GM12878 (cell line): Measurements from ENCODE around the gene NFKBIE. TPM values are rescaled to one million over a fixed set of nuclear protein-coding genes. Genes with fewer than 3 reads are reported as not detected.

Experiments
- BMI1 ChIP-seq: fragments of 450-650 bp; IDR thresholded peaks from 2 replicates; pipeline ENCODE4 v1.6.1; 2016; ENCODE audit warnings: mild to moderate bottlenecking, moderate library complexity, borderline replicate concordance
- CEBPZ ChIP-seq: fragments of 150-350 bp; IDR thresholded peaks from 2 replicates; pipeline ENCODE4 v1.6.1; 2016; ENCODE audit warnings: low read depth, low read length
- ETV6 ChIP-seq, 2 experiments: fragments of 450-650 bp in 1 of 2; IDR thresholded peaks in 1 of 2; conservative IDR thresholded peaks in 1 of 2; 2 replicates each; pipeline ENCODE4 v1.6.1; 2014; ENCODE audit warnings: antibody characterized with exemption in 1 of 2, borderline replicate concordance in 1 of 2, low read depth in 1 of 2, mild to moderate bottlenecking in 1 of 2, moderate library complexity in 1 of 2
- HDAC6 ChIP-seq: fragments of 200-600 bp; sonication (generic); IDR thresholded peaks from one replicate; pipeline ENCODE4 v1.8.0; 2017; ENCODE audit warnings: antibody characterized with exemption; ENCODE audit not compliant: unreplicated experiment
- IKZF2 ChIP-seq, 2 experiments: fragments of 450-650 bp; IDR thresholded peaks; 2 replicates each; pipeline ENCODE4 v1.6.1; 2017; ENCODE audit warnings: mild to moderate bottlenecking in 2 of 2, moderate library complexity in 2 of 2
- MEF2B ChIP-seq: fragments of 450-650 bp; IDR thresholded peaks from 2 replicates; pipeline ENCODE4 v1.6.1; 2018; ENCODE audit warnings: mild to moderate bottlenecking, moderate library complexity; ENCODE audit not compliant: partially characterized antibody, poor library complexity, severe bottlenecking
- MLLT1 ChIP-seq: fragments of 450-650 bp; IDR thresholded peaks from 2 replicates; pipeline ENCODE4 v1.6.1; 2016; ENCODE audit warnings: mild to moderate bottlenecking
- PBX3 ChIP-seq: IDR thresholded peaks from 2 replicates; pipeline ENCODE4 v1.6.1; 2011; ENCODE audit warnings: mild to moderate bottlenecking, low read depth, low read length, moderate library complexity; ENCODE audit not compliant: insufficient replicate concordance
- REST ChIP-seq: IDR thresholded peaks from 2 replicates; pipeline ENCODE4 v1.6.1; 2012; ENCODE audit warnings: mild to moderate bottlenecking, low read depth, low read length
- SRF ChIP-seq, 2 experiments: IDR thresholded peaks; 2 replicates each; pipeline ENCODE4 v1.6.1; 2011; ENCODE audit warnings: low read depth in 2 of 2, low read length in 2 of 2, mild to moderate bottlenecking in 1 of 2, moderate library complexity in 1 of 2
- TCF3 ChIP-seq: IDR thresholded peaks from 2 replicates; pipeline ENCODE4 v1.6.1; 2012; ENCODE audit warnings: low read depth, mild to moderate bottlenecking, low read length, borderline replicate concordance; ENCODE audit not compliant: insufficient read depth
- ZBED1 ChIP-seq: IDR thresholded peaks from 2 replicates; pipeline ENCODE4 v1.6.1; 2016; ENCODE audit warnings: borderline replicate concordance
- polyA plus RNA-seq, 11 experiments: library from polyadenylated mRNA; depleted of rRNA in 4 of 11; unstranded in 6 of 11; stranded (reverse) in 5 of 11; fragments of >200 nt; fragmentation: Nextera tagmentation in 4 of 11; fragmentation: Illumina TruSeq in 1 of 11; extraction: Ambion mirVana in 4 of 11; extraction: Trizol in 1 of 11; gene quantifications; 1 replicate in 1 of 11; 2 replicates in 10 of 11; pipeline versions ENCODE4 v1.2.1 to v1.2.3, GENCODE V29; 2011 to 2016; ENCODE audit warnings: inconsistent platforms in 2 of 11, missing spikeins in 2 of 11, low read depth in 1 of 11
- total RNA-seq, 4 experiments: library from RNA; depleted of rRNA in 3 of 4; stranded (reverse); fragments of >200 nt in 3 of 4; fragmentation: Illumina TruSeq in 1 of 4; extraction: Trizol in 1 of 4; gene quantifications; 2 replicates each; pipeline versions ENCODE4 v1.2.1 to v1.2.3, GENCODE V29; 2013 to 2021
- TF ChIP-seq, protein P1 (sequence below): fragments of 450-650 bp; formaldehyde crosslinking; IDR thresholded peaks from 2 replicates; pipeline ENCODE4 v1.5.0; 2022; ENCODE audit warnings: mild to moderate bottlenecking, missing genetic modification characterization

Gene NFKBIE
- total and polyA plus RNA-seq, 10 of the 15 experiments (the other 5 are each of a cell fraction or from before 2014, with no cell fraction given), result 10.4 to 106 (median 38.8) TPM

DNA sequence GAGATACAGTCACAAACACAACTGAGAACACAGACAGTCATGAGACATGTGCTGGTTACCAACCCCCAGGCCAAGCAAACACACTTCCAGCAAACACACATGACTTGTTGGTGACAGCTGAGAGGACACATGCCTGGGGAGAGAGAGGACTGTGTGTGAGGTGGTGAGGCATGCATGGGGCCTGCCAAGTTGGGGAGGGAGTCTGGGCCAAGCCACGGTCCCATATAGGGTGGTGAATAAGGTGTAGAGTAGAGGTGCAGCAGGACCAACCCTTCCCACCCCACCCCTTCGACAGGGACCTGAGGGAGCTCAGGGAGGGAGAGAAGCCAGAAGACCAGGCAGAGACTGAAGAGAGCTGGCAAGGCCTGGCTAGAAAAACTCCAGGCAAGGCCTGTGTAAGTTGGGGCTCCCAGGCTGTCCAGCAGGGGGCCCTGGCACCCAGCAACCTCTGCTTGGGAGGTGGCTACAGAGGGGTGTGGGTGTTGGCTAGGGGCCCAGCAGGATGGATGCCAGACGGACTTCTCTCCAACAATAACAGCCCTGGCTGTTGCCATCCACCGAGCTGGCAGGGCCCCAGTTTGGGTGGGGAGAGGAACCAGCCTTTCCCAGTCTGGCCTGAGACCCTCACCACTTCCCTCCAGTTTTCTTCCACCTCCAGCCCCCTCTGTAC lies 43.9 kb downstream of the NFKBIE start (continued):
- 0 out of 2 replicates have a peak, but pooled peaks have one; percentile 43 for TF ChIP-seq MLLT1
- TF ChIP-seq CEBPZ, result no peak
- TF ChIP-seq REST, result no peak
- no peak for TF ChIP-seq TCF3
- TF ChIP-seq IKZF2 (IDR thresholded peaks at IDR 0.05), result peak; percentile 32 to 43; a peak in 2 of 4 replicates
- no peak for TF ChIP-seq HDAC6
- no peak for TF ChIP-seq ETV6 (conservative IDR thresholded peaks at IDR 0.05 in 1 of 2, IDR thresholded peaks at IDR 0.05 in 1 of 2; ENCODE audit: borderline replicate concordance in 1 of 2, low read depth in 1 of 2)
- TF ChIP-seq PBX3, result no peak
- TF ChIP-seq MEF2B, result peak; percentile 41
- TF ChIP-seq BMI1, result no peak
- TF ChIP-seq ZBED1, result no peak
- TF ChIP-seq SRF (IDR thresholded peaks at IDR 0.05; ENCODE audit: low read depth in 2 of 2, low read length in 2 of 2), result no peak
- TF ChIP-seq, protein P1, sequence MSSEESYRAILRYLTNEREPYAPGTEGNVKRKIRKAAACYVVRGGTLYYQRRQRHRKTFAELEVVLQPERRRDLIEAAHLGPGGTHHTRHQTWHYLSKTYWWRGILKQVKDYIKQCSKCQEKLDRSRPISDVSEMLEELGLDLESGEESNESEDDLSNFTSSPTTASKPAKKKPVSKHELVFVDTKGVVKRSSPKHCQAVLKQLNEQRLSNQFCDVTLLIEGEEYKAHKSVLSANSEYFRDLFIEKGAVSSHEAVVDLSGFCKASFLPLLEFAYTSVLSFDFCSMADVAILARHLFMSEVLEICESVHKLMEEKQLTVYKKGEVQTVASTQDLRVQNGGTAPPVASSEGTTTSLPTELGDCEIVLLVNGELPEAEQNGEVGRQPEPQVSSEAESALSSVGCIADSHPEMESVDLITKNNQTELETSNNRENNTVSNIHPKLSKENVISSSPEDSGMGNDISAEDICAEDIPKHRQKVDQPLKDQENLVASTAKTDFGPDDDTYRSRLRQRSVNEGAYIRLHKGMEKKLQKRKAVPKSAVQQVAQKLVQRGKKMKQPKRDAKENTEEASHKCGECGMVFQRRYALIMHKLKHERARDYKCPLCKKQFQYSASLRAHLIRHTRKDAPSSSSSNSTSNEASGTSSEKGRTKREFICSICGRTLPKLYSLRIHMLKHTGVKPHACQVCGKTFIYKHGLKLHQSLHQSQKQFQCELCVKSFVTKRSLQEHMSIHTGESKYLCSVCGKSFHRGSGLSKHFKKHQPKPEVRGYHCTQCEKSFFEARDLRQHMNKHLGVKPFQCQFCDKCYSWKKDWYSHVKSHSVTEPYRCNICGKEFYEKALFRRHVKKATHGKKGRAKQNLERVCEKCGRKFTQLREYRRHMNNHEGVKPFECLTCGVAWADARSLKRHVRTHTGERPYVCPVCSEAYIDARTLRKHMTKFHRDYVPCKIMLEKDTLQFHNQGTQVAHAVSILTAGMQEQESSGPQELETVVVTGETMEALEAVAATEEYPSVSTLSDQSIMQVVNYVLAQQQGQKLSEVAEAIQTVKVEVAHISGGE (CRISPR knock-in tag), result no peak
